Kidney (tissue), 14 donors: ENCODE results near the gene PRSS48. TPM values are rescaled to one million over a fixed set of nuclear protein-coding genes. Genes with fewer than 3 reads are reported as not detected.

Source experiments
- DNase-seq, 5 donors: peaks; one replicate each; pipeline ENCODE4 v3.0.0-alpha.2; 2013 to 2020
- FAIRE-seq: peaks from 2 replicates; lab custom pipeline; 2012; peaks lifted over from hg19 to GRCh38; lab: Jason Lieb, UNC
- H3K27ac ChIP-seq, 2 donors: one replicate each; pipeline ENCODE4 v1.7.0; 2013; ENCODE audit warnings: low read depth in 2 of 2, low read length in 2 of 2, inconsistent platforms in 1 of 2
- H3K27me3 ChIP-seq: one replicate; pipeline ENCODE4 v1.7.1; 2013; ENCODE audit warnings: low read length, inconsistent platforms; ENCODE audit not compliant: control insufficient read depth, insufficient read depth
- H3K36me3 ChIP-seq, 3 donors: one replicate each; pipeline versions ENCODE4 v1.7.0 to v1.7.1; 2013; ENCODE audit warnings: low read length in 3 of 3, control low read depth in 1 of 3, inconsistent platforms in 1 of 3; ENCODE audit not compliant: insufficient read depth in 3 of 3, control insufficient read depth in 2 of 3
- H3K4me1 ChIP-seq, 3 donors: one replicate each; pipeline versions ENCODE4 v1.7.0 to v1.7.1; 2013; ENCODE audit warnings: low read length in 3 of 3, inconsistent platforms in 1 of 3, low read depth in 1 of 3; ENCODE audit not compliant: control insufficient read depth in 2 of 3, insufficient read depth in 2 of 3
- H3K4me3 ChIP-seq, 3 donors: one replicate each; pipeline versions ENCODE4 v1.7.0 to v1.8.1; 2013; ENCODE audit warnings: low read length in 3 of 3, control low read depth in 1 of 3, inconsistent platforms in 1 of 3
- H3K9ac ChIP-seq, 3 donors: one replicate each; pipeline versions ENCODE4 v1.7.0 to v1.7.1; 2013; ENCODE audit warnings: low read length in 3 of 3, control low read depth in 1 of 3, inconsistent platforms in 1 of 3
- H3K9me3 ChIP-seq, 3 donors: one replicate each; pipeline versions ENCODE4 v1.7.0 to v1.7.1; 2013; ENCODE audit warnings: low read length in 3 of 3, control low read depth in 1 of 3, inconsistent platforms in 1 of 3; ENCODE audit not compliant: control insufficient read depth in 2 of 3, insufficient read depth in 1 of 3
- CTCF ChIP-seq: IDR thresholded peaks from 3 replicates; pipeline ENCODE4 v1.5.1; 2012; ENCODE audit warnings: mild to moderate bottlenecking, moderate library complexity, borderline replicate concordance; ENCODE audit not compliant: insufficient read depth; ENCODE audit errors: extremely low read depth
- intact Hi-C: fragments of 100-400 bp; cut with DNase I; formaldehyde crosslinking; loops from one replicate; pipeline ENCODE4 v1.11.1; 2022
- polyA plus RNA-seq: library from polyadenylated mRNA; stranded (reverse); fragments of 350-450 nt; fragmentation: Illumina TruSeq; extraction: RNeasy Lipid Tissue Mini Kit (QIAGEN cat#74804); gene quantifications from one replicate; pipeline ENCODE4 v1.2.3, GENCODE V29; 2014; ENCODE audit warnings: low read depth, low replicate concordance; ENCODE audit not compliant: insufficient read depth
- total RNA-seq: library from RNA; stranded (reverse); fragmentation: NEBNext Ultra II Directional; extraction: Animal tissue kit (Norgen Biotek cat#: 25700); gene quantifications from one replicate; pipeline ENCODE4 v1.2.1, GENCODE V29; 2021
- donor health status: control.
- donor health status: control.
- donor health status: control.
- donor health status: control.
- donor health status: control.
- donor health status: DM: yes; HTN: yes; CAD: no.
- donor health status: Normal renal cell carcinoma (clear cell type).

PRSS48 gene
- total and polyA plus RNA-seq, 2 donors from 2014 or later = not detected

DNA sequence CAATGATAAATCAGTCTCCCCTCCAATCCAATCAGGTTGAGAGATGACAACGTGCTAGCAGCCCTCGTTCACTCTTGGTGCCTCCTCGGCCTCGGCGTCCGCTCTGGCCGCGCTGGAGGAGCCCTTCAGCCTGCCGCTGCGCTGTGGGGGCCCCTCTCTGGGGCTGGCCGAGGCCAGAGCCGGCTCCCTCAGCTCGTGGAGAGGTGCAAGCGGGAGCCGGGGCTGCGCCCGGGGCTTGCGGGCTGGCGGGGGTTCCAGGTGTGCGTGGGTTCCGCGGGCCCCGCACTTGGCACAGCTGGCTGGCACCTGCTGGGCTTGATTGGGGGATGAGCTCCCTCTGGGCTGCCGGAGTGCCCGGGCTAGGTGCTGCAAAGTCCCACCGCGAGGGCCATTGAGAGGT lies 40.9 kb upstream of the PRSS48 start:
- DNase-seq (no peak), FAIRE-seq (no peak)
- H3K27me3 ChIP-seq = no peaks in the 10 kb centered on the region
- no peak for TF ChIP-seq CTCF
- H3K9ac ChIP-seq = no peak overlapping the region
- no peaks in the 10 kb centered on the region for H3K4me1 ChIP-seq
- intact Hi-C loops = no loop called here
- H3K9me3 ChIP-seq = no peaks in the 10 kb centered on the region
- no peaks in the 10 kb centered on the region for H3K36me3 ChIP-seq
- H3K4me3 ChIP-seq = no peak overlapping the region
- H3K27ac ChIP-seq = no peak overlapping the region

GRCh38 chr4:151238477-151238876 lies 38.5 kb upstream of the PRSS48 start:
- Histone ChIP-seq H3K27ac (no peak overlapping the region), H3K4me3 (no peak overlapping the region), H3K9ac (no peak overlapping the region), H3K27me3 (no peaks in the 10 kb centered on the region), H3K9me3 (no peaks in the 10 kb centered on the region), H3K4me1 (no peaks in the 10 kb centered on the region), H3K36me3 (no peaks in the 10 kb centered on the region)
- no peak for TF ChIP-seq CTCF
- FAIRE-seq = no peak
- peak in 2 of 5 donors; percentile 14 to 35 for DNase-seq
- intact Hi-C loops = no loop called here

DNA sequence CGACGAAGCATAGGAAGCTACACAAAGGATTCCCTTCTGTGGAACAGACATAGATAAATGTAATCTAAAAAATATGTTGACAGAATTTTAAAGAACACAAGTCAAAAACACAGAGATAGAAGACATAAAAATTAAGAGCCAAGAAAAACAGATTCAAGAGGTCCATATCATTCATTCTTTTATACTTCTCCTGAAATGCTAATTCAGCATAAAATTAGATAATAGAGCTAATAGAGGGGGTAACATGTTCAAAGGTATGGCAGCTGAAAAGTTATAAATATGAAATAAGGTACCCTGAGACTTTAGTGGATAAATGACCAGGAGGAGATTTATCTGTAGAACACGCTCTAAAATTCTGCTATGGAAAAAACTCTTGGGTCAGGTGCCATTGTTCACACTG lies 37.4 kb upstream of the PRSS48 start:
- no peak for TF ChIP-seq CTCF
- H3K4me1 ChIP-seq = no peaks in the 10 kb centered on the region
- no peak for DNase-seq
- no peaks in the 10 kb centered on the region for H3K9me3 ChIP-seq
- no peak for FAIRE-seq
- H3K9ac ChIP-seq = no peak overlapping the region
- H3K27ac ChIP-seq = no peak overlapping the region
- no peaks in the 10 kb centered on the region for H3K27me3 ChIP-seq
- no peak overlapping the region for H3K4me3 ChIP-seq
- intact Hi-C loops = no loop called here
- no peaks in the 10 kb centered on the region for H3K36me3 ChIP-seq

DNA sequence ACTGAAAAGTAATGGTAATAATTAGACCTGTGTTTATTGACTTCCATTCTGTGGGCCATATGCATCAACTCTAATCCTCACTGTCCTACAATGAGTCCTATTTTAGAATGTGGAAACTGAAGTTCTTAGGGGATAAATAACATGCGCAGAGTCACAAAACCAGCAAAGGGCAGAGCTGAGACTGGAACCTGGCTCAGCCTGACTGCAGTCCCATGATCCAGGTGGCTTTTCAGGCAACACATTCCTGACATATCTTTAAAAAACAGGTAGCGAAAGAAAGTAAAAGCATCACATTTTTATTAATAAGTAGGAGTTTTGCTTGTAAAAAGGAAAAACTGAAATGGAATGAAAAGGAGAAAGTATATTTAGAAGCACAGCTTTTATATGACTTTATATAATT lies 34.7 kb upstream of the PRSS48 start:
- DNase-seq (no peak), FAIRE-seq (no peak)
- Histone ChIP-seq H3K36me3 (no peaks in the 10 kb centered on the region), H3K27ac (no peak overlapping the region), H3K9ac (no peak overlapping the region), H3K9me3 (no peaks in the 10 kb centered on the region), H3K4me3 (no peak overlapping the region), H3K4me1 (no peaks in the 10 kb centered on the region), H3K27me3 (no peaks in the 10 kb centered on the region)
- intact Hi-C loops = no loop called here
- no peak for TF ChIP-seq CTCF
